ENCODE measurements around the gene IZUMO4.

IZUMO4 gene

DNA sequence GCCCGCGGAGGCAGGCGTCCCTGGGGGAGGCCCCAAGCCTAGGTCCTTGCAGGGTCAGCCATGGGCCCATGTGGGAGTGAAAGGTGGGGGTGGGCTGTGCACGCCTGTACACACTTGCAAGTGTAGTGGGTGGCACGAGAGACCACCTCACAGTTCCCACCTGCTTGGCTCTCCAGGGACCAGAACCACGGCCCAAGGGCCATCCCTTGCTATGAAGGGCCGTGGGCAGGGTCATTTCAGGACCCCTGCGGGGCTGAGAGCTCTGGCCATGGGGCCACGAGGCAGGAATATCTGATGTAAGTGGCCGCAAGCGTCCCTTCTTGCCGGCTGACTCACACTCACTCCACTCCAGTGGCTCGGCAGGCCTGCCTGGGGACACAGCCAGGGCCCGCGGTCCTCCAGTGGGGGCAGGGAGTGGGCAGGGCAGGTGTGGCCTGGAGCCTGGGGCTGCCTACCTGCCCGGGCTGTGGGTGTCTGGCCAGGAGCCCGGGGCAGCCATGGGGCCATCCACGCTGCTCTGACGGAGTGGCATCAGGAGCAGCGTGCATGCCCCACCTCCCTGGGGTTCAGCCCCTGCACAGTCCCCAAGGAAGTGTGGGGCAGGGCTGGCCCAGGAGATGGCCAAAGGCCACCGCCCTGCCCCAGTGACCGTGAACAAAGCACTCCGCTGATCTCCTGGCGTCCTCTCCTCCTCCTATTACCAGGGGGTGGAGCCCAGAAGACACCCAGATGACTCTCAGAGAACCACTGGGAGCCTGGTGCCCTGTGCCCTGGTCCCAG, 37.1 kb upstream of the IZUMO4 start:
- no peak for DNase-seq

DNA sequence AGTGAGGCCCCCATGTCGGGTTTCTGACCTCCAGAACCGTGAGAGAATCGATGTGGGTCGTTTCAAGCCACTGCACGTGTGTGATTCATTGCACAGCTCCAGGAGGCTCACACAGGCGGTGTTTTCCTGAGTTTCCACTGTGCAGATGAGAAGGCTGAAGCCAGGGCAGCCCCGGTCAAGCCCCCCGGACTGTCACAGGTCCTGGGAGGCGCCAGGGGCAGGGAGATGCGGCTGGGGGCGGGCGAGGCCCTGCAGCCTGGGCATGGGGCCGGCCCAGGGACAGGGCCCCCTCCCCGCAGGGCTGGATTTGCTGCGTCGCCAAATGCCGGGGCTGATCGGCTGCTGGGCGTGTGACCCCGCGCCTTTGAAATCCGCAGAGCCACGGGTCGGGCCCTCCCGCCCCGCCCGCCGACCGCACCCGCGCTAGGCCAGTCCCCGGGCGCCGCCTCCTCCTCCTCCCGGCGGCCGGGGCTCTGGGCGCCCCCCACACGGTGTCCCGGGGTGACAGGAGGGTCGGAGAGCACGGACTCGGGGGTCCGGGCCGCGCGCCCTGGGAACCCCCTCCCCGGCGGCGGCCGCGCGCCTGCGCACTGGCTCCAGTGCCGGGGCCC, 35.7 kb upstream of the IZUMO4 start:
- DNase-seq: no peak

DNA sequence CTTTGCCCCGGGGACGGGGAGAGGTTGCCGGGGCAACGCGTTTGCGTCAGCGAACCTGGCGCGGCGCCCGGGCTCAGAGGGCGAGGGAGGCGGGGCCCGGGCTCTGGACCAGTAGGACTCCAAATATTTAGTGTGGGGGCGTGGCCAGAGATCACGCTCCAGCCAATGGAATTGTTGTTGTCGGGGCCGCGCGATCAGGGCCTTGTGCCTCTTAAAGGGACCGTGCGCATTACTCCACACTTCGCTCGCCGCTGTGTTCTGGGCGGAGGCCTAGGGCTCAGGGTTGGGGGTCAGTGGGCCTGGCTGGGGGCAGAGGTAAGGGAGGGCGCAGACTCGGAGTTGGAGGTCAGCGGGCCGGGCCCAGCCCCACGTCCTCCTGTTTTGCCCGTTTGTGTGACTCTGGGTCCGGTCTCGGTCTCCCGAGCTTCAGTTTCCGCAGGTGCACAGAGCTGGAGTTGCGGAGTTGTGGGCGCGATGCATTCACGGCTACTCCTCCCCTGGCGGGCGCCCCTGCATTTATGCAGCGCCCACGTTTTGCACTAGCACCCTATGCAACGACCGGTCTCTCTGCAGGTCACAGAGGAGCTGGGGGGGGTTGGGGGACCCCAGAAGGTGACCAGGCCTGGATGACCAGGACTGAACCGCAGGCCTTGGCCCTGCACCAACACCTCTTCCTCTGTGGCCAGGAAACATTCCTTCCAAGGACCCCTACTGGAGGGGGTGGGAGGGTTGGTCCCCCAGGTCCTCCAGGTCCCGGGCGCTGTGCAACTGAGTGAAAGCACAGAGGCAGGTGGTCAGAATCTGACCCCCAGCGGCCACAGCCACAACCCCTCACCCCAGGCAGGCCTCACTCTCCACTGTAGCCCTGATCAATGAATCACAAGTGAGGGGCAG, 35.0 kb upstream of the IZUMO4 start:
- peak; percentile 92 for DNase-seq

DNA sequence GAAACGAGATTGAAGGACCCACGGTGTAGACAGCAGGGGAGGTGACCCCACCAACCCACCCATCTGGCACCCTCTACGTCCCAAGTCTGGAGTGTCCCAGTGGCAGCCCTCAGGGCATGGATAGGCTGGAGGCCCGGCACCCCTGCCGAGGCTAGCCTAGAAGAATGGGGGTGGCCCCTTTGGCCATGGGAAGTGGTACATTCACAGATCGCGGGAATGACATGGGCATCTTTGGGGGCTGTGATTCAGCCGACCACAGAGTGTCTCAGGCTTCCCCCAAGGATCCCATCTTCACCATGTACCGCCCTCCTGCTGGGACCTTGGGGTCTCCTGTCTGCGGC, 34.4 kb upstream of the IZUMO4 start:
- DNase-seq: no peak

DNA sequence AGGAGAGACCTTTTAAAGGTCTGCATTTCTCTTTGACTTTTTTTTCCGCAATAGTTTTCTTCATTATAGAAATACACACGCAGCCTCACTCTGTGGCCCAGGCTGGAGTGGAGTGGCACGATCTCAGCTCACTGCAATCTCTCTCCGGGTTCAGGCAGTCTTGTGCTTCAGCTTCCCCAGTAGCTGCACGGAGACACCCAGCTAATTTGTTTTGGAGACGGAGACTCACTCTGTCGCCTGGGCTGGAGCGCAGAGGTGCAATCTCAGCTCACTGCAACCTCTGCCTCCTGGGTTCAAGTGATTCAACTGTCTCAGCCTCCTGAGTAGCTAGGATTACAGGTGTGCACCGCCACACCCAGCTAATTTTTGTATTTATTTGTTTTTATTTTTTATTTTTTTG, 33.9 kb upstream of the IZUMO4 start:
- DNase-seq: no peak

DNA sequence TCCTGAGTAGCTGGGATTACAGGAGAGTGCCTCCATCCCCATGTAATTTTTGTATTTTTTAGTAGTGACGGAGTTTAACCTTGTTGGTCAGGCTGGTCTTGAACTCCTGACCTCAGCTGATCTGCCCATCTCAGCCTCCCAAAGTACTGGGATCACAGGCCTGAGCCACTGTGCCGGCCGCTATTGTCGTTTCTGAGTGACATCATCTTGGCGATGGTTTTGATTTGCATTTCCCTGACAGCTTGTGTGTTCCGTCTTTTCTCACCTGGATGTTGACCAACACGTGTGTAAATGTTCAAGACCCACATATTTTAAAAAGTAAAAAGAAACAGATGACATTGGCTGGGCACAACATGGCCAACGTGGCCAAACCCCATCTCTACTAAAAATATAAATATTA, 32.9 kb upstream of the IZUMO4 start:
- no peak for DNase-seq

DNA sequence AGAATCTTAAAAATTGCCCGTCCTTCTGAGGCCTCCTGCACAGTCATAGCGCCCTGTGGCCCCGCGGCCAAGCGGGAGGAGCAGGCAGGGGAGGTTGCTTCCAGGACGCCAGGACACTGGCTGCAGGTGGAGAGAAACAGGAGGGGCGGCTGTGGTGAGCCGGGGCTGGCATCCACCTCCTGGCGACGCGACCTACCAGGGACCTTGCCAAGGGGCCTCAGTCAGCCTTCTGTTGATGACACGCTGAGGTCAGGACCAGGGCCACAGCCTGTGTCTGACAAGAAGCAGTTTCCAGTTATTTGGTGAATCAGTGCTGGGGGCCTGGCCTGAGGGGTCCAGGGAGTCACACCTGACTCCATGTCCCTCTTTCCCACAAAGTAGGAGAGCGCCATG, 32.3 kb upstream of the IZUMO4 start:
- DNase-seq: no peak

DNA sequence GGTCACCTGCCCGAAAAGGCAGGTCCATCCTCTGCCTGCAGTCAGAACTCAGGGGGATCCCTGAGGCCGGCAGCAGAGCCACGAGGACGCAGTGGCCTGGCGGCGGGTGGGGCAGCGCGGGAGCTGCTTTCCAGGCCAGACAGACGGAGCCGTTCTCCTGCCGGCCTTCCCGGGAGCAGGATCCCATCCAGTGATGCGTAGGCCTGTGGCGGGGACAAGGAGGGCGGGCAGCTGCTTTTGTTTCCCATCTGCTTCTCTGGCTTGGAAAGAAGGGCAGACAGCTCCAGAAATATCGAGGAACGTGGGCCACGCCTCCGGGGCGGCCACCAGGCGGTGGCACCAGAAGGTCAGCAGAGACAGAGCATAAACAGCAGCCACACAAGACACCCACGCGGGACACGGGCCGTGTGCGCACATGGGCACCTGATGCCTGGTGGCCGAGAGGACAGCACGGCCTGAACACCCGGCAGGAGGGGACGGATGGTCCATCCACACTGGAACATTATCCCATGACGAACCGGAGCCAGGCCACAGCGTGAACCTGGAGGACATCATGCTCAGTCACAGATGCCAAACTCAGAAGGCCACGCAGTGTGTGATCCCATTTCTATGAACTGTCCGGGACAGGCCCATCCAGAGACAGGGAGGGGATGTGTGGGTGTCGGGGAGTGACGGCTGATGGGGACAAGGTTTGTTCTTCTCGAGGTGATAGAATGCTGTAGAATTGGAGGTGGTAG, 31.8 kb upstream of the IZUMO4 start:
- no peak for DNase-seq

DNA sequence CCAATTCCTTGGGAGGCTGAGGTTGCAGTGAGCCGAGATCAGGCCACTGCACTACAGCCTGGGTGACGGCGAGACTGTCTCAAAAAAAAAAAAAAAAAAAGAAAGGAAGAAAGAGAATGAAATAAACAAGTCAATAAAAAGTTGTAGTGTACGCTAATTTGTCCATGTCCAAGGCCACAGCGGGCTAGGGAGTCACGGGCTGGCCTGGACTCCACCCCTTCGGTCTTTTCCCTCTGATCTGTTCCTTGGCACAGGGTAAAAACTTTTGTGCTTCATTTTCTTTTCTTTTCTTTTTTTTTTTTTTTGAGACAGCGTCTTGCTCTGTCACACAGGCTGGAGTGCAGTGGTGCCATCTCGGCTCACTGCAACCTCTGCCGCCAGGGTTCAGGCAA, 26.3 kb upstream of the IZUMO4 start:
- no peak for DNase-seq

DNA sequence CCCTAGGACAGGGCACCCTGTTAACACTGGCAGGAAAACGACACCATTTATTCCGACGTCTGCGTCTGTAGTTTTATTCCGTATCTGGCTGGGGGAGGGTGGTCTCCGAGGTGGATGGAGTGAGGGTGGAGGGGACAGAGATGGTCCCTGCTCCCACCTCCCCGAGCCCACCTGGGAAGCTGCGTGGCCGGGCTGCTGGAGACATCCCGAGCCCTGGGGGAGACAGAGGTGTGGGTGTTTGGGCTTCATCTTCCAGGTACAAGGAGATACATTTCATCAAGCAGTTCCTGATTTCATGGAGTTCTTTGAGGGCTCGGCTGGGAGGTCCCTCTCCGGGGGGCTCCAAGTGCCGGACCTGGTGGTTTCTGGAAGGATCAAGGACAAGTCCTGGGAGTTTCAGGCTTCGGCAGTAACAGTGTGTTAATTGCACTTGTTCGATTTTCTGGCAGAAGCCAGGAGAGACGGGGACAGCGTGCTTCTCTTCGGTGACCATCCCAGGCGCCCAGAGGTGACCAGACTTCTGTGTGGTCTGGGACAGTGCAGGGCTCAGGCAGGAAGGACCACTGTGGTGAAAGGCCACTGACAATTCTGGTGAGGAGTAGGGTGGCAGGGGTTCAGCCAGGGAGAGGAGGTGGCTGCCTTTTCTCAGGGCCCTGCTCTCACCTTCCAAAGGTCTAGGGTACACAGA, 25.6 kb upstream of the IZUMO4 start:
- no peak for DNase-seq

DNA sequence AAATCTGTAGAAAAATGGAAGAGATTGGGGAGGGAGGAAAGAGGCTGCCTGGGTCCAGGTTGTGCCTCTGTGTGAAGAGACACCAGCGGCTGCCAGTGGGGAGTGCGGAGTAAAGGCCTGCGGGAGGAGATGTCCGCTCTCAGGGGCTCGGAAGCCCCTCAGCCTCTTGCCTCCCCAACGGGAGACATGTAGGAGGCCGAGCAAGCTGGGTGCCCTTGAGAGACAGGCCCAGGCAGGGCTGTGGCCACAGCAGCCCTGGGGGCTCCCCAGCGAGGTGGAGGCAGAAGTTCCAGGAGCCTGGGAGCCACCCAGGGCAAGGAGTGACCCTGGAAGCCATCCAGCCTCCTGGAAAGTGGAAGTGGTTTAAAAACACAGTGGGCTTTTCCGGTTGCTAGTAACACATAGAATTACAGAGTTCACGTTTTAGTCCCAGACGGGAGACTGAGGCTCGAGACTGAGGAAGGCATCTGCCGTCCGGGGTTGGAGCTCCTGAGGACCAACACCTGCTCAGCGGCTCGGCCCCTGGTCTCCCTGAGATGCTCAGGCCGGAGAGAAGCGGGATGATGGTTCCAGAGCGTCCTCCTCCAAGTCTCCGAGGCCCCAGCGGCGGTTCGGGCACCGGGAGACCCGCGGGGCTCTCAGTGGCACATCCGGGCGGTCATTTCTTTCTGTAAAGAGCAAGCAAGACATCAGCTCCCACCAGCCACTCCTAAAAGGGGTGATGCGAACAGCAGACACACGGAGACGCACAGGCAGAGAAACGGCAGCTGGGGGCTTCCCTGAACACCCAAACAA, 23.8 kb upstream of the IZUMO4 start:
- no peak for DNase-seq

DNA sequence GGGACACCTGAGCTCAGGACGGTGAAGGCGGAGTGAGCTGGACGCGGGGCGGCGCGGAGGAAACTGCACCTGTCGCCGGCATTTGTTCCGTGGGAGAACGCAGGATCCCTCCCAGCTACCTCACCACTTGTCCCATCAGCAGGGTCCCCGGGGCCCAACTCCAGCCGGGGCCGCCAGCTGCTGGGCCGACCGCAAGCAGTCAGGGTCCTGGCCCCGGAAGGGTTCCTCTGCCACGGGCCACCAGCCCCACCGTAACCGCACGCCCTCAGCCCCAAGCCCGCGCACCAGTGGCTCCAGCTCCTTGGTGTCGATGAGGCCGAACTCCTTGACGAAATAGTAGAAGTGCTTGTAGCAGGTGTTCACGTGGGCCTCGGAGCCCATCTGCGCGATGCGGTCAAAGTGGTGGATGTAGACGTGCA, 20.2 kb upstream of the IZUMO4 start:
- DNase-seq: no peak

DNA sequence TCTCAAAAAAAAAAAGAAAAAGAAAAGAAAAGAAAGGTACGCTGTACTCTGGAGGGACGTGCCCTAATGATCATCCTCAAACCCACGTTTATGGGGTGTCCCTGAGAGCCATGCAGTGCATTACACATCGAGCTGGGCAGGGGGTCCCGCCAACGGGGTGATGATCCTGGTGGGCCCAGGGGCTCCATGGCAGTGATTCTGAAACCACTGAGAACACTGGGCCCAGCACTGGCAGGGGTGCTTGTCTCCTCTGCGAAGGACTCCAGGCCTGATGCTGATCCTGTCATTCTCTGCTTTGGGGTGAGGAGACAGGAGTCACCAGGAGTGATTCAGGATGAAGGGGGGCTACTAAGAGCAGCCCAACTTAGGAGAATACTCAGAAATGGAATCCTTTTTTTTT, 19.3 kb upstream of the IZUMO4 start:
- no peak for DNase-seq

DNA sequence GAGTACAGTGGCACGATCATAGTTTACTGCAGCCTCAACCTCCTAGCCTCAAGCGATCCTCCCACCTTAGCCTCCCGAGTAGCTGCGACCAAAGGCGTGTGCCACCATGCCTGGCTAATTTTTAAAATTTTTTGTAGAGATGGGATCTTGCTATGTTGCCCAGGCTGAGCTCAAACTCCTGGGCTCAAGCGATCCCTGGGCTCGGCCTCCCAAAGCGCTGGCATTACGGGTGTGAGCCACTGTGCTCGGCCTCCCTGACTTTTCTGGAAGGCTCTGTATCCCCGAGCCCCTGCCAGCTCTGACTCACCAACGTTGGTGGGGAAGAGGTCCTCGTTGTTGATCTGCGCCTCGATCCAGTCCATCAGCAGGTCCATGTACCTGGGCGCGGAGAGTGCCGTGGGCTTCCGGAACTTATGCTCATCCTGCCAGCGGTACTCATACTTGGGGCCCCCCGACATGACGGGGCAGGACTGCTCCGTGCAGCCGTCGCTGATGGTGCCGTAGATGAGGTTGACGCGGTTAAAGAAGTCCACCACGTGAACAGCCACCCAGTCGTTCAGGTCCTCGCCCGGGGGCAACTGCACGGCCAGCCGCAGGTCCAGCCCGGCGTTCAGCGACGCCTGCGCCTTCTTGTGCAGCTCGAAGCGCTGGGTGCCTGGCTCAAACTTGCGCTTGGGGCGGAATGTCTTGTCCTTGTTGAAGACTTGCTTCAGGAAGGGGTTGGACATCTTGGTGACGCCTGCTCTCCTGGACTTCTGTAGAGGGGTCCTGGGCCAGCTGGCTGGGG, 18.7 kb upstream of the IZUMO4 start:
- DNase-seq: no peak

DNA sequence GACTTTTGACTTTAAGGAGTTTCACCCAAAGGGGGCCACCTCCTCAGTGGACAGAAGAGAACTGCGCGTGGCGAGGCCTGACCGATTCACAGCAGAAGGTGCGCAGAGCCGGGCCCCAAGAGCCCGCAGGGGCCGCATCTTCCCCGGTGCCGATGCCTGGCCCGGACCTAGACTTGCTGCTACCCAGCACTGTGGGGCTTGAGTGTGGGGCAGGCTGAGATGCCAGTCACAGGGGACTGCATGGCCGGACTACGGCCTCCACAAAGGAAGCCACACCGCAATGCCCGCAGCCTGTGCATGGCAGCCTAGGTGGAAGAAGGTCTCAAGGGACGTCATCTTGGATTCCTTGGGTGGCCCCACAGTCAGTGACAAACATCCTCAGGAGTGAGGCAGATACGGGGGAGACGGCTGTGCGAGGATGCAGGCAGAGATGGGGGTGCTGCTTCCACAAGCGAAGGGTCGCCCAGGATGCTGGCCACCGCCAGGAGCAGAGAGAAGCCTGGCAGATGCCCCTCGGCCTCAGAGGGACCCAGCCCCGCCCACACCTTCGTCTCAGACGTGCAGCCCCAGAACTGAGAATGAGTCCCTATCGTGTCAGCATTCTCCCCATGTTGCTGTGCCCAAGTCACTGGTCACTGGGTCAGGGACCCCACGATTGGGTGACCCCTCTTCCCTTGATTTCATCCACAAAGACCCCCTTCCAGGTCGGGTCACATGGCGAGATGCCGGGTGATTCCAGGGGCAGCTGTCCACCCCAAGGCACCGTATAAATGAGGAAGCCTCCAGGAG, 17.4 kb upstream of the IZUMO4 start:
- no peak for DNase-seq

DNA sequence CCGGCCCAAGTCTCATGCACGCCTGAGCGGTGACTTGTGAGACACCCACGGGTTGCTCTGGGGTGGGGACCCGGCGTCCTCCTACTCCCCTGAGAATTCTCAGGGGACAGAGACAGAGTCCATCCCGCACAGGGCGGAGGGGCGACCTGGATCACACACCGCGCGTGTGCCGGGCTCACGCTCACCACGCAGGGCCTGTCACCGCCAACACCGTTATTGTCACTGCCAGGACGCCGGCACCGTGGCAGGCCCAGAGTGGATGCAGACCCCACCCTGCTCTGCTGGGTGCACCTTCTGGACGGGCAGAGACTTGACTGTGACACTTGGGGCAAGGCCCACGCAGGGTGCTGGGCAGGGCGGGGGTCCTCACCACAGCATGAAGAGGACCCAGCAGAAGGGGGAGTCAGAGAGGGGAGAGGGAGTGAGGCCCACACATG, 16.8 kb upstream of the IZUMO4 start:
- DNase-seq: no peak

DNA sequence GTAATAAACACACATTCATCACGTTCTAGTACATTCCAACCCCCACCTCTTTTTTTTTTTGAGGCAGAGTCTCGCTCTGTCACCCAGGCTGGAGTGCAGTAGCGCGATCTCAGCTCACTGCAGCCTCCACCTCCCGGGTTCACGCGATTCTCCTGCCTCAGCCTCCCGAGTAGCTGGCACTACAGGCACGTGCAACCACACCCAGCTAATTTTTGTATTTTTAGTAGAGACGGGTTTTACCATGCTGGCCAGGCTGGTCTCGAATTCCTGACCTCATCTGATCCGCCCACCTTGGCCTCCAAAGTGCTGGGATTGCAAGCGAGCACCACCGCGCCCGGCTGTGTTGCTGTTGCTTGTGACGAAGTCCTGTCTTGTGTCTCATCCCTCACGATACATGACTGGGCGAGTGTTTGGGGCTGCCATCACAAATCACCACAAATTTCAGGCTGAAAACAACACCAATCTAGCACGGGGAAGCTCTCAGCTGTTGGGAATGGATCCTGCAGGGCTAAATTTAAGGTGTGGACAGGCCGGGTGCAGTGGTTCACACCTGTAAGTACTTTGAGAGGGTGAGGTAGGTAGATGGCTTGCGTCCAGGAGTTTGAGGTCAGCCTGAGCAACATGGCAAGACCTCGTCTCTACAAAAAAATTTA, 16.3 kb upstream of the IZUMO4 start:
- DNase-seq: no peak

DNA sequence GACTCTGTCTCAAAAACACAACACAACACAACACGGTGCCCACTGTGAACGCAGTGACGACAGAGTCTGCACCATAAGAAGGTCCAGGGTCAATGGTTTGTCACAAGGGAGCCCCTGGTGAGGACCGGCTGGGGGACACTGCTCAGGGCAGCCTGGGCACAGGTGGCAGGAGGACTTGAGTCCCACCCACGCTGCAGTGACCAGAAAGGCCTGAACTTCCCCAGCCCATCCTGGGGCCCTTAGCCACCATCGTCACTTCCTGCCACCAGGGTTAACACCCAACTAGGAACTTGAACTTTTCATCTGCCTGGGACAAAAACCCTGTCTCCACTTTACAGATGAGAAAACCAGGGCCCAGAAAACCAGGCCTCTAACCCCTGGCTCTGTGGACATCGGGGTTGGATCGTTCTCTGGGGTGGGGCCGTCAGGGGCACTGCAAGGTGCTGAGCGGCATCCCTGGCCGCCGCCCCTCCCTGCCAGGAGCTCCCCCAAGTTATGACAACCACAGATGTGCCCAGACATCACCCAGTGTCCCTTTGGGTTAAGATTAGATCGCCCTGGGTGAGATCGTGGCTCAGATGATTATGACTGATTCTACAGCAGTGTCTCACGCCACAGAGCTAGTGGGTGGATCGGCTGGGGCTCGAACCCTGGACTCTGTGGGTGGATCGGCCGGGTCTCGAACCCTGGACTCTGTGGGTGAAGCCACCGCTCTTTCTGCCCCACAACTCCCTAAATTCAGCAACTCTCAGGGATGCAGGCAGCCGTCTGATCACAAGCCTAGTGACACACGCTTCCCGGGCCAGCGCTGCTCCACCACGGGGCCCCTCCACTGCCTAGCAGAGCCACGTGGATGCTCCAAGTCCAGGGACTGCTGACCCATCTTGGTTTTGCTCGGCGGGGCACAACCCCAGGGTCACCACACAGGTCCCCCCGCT, 14.6 kb upstream of the IZUMO4 start:
- DNase-seq: no peak

All from DMS153 (cell line).